Right lobe of liver (tissue), 4 donors: ENCODE results near the gene POM121L2.

ENCODE experiments used
- POLR2A ChIP-seq: fragments of 450-650 bp; IDR thresholded peaks from one replicate; pipeline ENCODE4 v1.6.1; 2017; ENCODE audit warnings: antibody characterized with exemption, mild to moderate bottlenecking
- TF ChIP-seq, protein P1 (sequence below), 4 donors: fragments of 200-600 bp in 3 of 4; fragments of 450-650 bp in 1 of 4; IDR thresholded peaks; one replicate each; pipeline versions ENCODE4 v1.5.1 to v1.8.0; 2016 to 2022; ENCODE audit warnings: antibody characterized with exemption in 4 of 4, mild to moderate bottlenecking in 2 of 4
- donor health status: DM: no; HTN: no; CAD: no.
- donor health status: DM: no; HTN: no; CAD: no.
- donor health status: DM: no; HTN: yes; CAD: no.

DNA sequence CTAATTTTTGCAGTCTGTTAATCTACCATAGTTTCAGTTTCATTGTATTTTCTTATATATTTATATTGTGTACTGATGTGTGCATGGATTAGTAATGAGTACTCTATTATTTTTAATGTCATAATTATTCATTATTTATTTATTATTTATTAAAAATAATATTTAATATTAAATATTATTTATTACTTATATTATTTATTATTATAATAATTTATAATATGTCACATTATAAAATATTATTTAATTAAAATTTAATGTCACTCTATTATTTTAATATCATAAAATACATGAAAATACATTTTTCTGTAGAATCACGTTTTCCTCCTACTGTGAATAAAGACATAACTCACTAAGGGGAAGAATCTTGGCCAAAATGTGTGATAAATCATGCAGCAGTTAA, 30.5 kb downstream of the POM121L2 start:
- TF ChIP-seq, protein P1, sequence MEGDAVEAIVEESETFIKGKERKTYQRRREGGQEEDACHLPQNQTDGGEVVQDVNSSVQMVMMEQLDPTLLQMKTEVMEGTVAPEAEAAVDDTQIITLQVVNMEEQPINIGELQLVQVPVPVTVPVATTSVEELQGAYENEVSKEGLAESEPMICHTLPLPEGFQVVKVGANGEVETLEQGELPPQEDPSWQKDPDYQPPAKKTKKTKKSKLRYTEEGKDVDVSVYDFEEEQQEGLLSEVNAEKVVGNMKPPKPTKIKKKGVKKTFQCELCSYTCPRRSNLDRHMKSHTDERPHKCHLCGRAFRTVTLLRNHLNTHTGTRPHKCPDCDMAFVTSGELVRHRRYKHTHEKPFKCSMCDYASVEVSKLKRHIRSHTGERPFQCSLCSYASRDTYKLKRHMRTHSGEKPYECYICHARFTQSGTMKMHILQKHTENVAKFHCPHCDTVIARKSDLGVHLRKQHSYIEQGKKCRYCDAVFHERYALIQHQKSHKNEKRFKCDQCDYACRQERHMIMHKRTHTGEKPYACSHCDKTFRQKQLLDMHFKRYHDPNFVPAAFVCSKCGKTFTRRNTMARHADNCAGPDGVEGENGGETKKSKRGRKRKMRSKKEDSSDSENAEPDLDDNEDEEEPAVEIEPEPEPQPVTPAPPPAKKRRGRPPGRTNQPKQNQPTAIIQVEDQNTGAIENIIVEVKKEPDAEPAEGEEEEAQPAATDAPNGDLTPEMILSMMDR (IDR thresholded peaks at IDR 0.05), result no peak
- no peak for TF ChIP-seq POLR2A
